ENCODE data around the gene TPPP3.
"Not testable (repeated sequence)": the region's sequence is repeated elsewhere in the genome, so short reads cannot be mapped to it uniquely, and the experiment has no call there.

DNA sequence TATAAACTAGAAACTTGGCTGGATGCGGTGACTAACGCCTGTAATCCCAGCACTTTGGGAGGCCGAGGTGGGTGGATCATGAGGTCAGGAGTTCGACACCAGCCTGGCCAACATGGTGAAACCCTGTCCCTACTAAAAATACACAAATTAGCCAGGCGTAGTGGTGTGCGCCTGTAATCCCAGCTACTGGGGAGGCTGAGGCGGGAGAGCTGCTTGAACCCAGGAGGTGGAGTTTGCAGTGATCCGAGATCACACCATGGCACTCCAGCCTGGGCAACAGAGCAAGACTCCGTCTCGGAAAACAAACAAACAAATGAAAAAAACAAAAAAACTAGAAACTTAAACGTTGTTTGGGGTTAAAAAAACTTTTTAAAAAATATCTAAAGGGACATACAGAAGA, 17.3 kb downstream of the TPPP3 start:
- TF ChIP-seq, protein P1, sequence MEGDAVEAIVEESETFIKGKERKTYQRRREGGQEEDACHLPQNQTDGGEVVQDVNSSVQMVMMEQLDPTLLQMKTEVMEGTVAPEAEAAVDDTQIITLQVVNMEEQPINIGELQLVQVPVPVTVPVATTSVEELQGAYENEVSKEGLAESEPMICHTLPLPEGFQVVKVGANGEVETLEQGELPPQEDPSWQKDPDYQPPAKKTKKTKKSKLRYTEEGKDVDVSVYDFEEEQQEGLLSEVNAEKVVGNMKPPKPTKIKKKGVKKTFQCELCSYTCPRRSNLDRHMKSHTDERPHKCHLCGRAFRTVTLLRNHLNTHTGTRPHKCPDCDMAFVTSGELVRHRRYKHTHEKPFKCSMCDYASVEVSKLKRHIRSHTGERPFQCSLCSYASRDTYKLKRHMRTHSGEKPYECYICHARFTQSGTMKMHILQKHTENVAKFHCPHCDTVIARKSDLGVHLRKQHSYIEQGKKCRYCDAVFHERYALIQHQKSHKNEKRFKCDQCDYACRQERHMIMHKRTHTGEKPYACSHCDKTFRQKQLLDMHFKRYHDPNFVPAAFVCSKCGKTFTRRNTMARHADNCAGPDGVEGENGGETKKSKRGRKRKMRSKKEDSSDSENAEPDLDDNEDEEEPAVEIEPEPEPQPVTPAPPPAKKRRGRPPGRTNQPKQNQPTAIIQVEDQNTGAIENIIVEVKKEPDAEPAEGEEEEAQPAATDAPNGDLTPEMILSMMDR (IDR thresholded peaks at IDR 0.05), result not testable (repeated sequence)
- TF ChIP-seq EZH2 (IDR thresholded peaks at IDR 0.05; ENCODE audit: borderline replicate concordance, insufficient read depth, low read depth, low read length, poor library complexity, severe bottlenecking), result not testable (repeated sequence)

Measured in B cell (primary cell).